GM18508 (cell line): Measurements from ENCODE around the gene AGT.

Source experiments
- ATAC-seq: cut with Tn5 transposase; IDR thresholded peaks from one replicate; pipeline ENCODE4 v1.9.1; 2021; ENCODE audit warnings: moderate number of reproducible peaks; ENCODE audit not compliant: insufficient read depth, unreplicated experiment

AGT gene

GRCh38 chr1:230713915-230714764 is at the start of gene AGT:
AGT (minus strand) TSS chr1:230714122; CDS start chr1:230710823, 3,299 bp downstream.
- ATAC-seq, result no peak

GRCh38 chr1:230761443-230762167 is 47.7 kb upstream of the AGT start:
- no peak for ATAC-seq

DNA sequence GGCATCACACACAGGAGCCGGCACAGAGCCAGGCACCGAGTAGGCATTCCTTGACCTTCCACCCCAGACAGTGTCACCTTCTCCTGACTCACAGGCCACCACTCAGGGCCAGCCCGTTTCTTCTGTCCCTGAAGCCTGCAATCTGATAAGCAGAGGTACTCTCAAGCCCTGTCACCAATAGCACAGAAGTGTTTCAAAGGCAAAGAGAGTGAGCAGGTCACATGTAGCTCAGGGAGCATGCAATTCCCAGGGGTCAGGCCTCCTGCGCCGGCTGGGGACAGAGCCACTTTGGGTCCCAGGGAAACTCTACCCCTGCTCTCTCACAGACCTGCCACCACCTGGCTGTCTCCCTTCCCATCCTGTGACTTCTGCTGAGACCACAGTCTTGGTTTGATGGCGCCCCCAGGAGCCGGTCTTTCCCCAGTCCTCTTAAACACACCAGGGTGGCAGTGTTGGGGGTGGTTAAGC is 46.5 kb upstream of the AGT start:
- no peak for ATAC-seq

GRCh38 chr1:230759369-230760065 is 45.6 kb upstream of the AGT start:
- no peak for ATAC-seq

GRCh38 chr1:230758709-230759368 is 44.9 kb upstream of the AGT start:
- no peak for ATAC-seq

GRCh38 chr1:230757856-230758708 is 44.2 kb upstream of the AGT start:
- ATAC-seq, result no peak

DNA sequence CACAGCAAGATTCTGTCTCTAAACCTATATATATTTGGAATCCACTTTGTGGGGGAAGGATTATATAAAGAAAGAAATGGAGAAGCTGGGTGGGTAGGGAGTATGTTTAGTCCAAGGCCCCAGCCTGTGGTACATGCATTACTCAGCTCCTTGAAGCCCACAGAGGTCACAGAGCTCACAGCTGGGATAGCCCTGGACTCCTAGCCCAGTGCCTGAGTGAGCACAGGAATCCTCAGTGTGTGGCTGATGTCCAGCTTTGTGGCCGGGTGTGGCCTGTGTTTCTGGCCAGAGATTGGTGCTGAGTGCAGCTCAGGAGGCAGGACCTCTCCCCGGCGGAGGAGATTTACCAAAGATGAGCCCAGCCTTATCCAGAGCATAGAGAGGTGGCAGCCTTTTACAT is 40.9 kb upstream of the AGT start:
- ATAC-seq, result no peak

- ATAC-seq, result no peak
Measured at GRCh38 chr1:230753586-230754251, 39.8 kb upstream of the AGT start.

DNA sequence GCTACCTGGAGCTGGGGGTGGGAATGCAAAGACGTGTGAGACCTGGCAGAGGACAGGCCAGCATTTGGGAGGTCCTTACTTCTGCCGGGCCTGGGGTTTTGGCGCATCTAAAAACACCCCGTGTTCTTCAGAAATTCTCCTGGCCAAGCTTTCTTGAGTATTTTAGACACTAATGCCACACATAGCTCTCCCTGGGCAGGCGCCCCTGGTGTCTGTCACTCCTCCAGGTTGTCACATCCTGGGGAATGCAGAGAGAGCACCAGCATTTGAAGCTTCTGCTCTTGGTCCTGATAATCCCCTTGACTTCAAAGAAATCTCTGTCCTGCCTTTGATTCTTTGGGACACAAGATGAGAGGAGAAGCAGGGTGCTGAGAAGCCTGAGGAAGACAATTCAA is 39.3 kb upstream of the AGT start:
- no peak for ATAC-seq

DNA sequence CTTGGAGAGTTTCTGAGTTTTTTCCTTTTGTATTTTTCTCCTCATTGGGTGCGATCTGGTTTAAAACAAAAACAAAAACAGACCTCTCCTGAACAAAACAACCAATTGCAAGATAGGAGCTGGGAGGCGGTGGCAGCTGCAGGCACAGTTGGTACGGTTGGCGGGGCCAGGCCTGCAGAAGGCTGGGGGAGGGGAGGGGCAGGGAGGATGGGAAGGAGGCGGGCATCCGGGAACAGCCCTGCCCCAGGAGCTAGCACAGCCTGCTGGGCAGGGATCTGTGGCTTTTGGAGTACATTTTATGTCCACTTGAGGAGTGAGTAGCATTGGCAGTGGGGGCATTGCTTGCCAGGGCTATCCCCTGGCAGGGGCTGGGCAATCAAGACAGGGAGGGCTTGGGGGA is 38.5 kb upstream of the AGT start:
- no peak for ATAC-seq

DNA sequence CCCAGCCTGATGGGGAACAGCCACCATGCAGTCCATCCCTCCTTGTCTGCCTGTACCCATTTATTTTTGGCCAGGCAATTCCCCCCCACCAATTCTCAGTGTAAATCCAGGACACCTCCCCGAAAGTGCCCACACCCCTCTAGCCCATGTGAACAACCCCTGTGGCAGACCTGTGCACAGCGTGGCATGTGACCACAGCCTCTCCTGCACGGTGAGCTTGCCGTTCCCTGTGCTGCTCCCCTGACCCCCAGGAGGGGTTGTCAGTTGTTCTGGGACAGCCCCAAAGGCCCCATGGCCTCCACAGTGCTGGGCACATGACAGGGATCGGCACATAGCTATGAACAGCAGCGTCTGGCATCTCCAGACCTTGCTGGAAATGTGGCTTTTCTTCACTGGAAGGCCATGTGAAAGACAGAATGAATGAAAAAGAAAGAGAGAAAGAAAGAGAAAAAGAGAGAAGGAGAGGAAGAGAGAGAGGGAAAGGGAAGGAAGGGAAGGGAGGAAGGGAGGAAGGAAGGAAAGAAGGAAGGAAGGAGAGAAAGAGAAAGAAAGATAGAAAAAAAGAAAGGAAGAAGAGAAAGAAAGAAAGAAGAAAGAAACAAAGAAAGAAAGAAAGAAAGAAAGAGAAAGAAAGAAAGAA is 37.2 kb upstream of the AGT start:
- ATAC-seq, result no peak

GRCh38 chr1:230750576-230750975 is 36.7 kb upstream of the AGT start:
- no peak for ATAC-seq

GRCh38 chr1:230749635-230750034 is 35.7 kb upstream of the AGT start:
- ATAC-seq, result no peak

- peak; percentile 53 for ATAC-seq
Measured at GRCh38 chr1:230749150-230749549, 35.2 kb upstream of the AGT start.

DNA sequence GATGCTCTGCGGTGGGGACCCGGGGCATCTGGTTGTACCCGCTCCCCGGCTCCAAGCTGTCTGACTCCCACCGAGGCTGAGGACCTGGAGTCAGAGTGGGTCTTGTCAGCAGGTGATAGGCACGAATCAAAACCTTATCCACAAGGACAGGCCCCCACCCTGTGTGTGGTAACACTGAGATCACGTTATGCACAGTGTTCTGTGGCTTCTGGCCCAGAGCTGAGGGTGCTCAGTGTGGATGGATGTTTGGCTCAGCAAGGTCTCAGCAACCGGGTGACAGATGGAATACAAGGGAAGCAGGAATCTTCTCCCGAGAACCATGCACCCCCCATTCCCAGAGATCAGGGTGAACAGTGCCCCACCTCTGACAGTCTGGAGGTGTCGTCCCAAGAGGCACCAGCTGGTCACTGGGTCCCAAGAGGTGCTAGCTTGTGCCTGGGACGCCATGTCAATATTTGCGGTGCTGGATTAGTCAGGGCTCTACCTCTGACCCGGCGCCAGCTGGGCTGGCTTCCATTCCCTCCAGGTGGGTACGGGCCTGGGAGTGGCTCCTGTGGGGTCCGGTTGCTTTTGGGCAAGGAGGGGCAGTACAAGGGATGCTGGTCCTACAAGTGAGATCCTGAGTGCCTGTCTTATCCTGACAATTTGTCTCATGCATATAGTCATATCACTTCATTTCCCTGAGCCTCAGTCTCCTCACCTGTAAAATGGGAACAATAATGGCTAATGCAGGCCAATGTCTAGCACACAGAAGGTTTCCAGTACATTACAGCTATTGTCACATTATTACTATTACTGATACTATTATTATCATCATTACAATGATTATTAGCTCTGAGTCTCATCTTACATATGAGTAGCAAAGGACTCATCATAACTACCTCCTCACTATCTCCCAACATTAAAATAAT is 34.2 kb upstream of the AGT start:
- no peak for ATAC-seq

DNA sequence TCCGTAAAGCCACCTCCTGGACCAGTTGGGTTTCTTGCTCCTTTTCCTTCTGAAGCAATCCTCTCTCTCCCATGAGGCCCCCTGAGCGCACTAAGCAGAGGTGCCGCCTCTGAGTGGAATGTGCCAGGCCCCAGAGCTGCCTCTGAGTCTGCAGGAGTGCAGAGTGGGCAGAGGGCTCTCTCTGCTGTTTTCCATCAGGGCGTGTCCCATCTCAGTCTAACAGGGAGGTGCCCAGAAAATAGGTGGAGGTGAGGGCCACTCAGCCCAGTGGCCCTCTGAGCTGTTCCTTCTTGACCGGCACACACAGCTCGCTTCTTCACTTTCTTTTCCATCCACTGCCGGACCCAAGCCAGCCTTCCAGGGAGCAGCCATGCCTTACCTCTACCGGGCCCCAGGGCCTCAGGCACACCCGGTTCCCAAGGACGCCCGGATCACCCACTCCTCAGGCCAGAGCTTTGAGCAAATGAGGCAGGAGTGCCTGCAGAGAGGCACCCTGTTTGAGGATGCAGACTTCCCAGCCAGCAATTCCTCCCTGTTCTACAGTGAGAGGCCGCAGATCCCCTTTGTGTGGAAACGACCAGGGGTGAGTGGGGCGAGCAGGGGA is 33.3 kb upstream of the AGT start, which contains the start of gene CAPN9:
Gene CAPN9, plus strand, starts transcription at position 262 of the 604 bp plus-strand sequence. Its CDS starts 109 bp downstream, at position 371.
- ATAC-seq, result no peak

GRCh38 chr1:230746617-230747016 is 32.7 kb upstream of the AGT start:
- ATAC-seq, result no peak
